Measurements from ENCODE around the gene ZNF652.
"Not testable (repeated sequence)": the region's sequence is repeated elsewhere in the genome, so short reads cannot be mapped to it uniquely, and the experiment has no call there.

The ZNF652 gene

DNA sequence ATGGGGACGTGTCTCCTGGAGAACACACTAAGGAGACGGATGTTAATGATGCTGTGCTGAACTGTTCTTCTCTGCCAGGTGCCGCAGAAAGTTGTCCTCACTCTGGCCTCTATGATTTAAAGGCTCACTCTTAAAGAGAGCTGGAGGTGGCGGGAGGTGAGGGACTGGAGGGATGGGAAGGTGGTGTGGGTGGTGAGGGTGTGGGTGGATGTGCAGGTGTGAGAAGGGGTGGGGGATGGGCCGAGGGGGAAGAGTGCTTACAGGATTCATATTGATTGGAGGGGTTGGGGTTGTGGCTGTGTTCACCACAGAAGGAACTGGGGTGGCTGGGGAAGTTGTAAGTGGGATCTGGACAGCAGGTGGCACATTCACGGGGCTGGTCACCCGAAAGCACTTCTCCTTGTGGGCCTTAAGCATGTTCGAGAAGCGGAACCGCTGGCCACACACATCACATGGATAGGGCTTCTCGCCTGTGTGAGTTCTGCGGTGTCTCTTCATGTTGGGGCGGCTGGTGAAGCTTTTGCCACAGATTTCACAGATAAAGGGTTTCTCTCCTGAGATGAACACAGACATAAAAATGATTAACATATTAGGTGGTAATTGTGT is 63.6 kb downstream of the ZNF652 start:
- DNase-seq, result no peak

DNA sequence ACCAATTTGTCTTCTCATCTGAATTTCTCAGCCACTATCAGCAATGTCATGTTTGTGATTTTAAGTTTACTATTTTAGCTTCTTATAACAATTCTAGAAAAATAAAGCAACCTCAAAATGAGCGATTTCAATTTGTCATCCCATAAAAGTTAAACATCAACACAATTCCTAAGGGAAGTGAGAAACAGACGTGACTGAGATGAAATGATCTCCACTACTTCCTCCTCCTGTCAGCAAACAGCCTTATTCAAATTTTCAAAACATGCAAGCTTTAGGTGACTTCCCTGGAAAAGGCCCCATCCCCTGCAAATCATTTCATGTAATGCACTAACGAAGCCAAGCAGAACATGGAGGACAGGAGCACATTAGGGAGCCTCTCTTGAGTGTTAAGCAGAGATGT is 64.9 kb downstream of the ZNF652 start:
- no peak for DNase-seq

DNA sequence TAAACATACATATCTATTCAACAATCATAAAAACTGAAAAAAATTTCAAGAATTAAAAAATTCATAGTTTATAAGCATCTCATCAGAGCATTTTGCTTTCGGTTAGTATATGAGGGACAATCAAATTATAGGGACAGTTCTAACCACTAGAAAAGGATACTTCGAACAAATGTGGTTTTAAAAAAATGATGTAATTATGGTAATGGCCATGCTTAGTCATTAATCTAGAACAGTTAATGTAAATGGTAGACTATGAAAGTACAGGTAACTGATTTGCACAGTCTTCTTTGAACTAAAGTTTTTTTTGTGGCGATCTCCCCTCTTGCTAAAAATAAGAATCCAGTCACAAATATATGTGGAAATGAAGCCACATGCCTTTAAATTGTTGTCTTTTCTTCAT is 67.9 kb downstream of the ZNF652 start:
- no peak for DNase-seq

DNA sequence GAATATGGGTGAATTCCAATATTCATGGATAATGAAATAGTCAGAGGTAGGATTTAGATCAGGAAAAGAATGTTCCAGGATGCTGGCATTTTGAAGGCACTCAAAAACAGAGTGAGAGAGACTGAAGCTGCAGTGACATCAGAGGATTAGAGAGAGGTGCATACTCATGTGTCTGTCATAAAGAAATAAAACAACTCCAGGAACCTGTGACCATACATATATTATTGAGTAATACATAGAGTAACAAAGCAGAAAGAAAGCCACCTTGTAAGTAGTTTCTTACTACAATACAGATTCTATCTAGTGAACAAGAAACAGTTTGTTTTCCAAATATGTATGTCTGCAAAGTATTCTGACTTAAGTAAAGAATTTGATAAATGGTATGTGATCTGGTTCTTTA is 69.1 kb downstream of the ZNF652 start:
- no peak for DNase-seq

DNA sequence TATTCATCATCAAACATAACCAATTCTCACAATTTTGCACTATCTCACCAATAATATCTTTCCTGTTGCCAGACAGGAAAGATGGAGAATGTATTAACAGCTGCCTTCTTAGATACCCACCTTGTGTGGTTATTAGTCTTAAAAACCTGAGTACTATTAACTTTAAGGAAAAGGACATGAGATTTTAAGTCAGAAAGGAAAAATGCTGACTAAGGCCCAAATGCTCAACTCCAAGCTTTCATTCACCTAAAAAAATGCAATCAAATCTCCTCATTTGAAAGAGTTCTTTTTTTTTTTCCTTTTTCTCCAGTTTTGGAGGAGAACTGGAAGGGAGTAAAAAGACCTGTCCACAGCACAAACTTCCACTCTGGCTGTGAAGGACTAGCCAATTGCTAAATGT is 70.1 kb downstream of the ZNF652 start:
- DNase-seq, result no peak

DNA sequence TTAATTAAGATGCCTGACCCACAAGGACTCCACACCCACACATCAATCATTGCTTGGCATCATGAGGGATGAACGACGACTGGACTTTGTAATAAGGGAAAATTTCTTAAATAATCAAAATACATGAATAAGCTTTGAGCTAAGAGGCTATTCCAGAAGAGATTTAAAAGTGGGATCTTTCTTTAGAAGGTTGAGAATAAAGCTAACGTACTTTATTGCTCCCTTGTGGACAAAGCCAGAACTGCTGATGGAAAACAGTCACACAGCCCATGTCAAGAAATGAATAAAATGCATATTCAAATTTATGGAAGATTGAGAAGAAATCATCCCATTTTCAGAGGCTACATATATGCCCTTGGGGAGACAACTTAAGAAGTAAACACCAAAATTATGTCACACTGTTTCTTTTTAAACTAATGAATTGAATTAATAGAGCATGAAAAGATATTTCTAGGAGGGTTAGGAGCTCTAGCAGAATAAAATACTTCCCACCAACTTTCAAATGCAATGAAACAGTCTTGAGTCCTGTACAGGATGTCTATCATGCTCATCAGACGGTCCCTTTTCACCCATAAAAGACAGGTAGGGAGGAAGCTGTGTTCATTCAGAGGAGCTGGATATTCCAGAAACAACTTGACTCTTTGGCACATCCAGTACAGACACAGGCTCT is 71.2 kb downstream of the ZNF652 start:
- DNase-seq, result no peak

DNA sequence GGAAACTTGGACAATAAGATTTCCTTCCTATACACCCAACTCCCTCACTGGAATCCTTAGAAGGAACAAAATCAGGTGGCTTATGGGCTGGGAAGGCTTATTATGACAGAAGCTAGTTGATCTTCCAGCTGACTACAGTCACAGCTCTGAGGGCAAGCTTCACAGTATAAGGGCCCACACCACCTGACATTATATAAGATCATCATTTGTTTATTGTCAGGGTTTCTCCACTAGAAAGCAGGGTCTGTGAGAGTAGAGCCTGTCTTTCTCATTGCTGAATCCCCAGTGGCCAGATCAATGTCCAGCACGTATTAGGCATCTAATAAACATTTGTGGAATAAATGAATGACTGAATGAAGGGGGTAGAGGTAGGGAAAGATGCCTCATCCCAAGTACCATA is 73.7 kb downstream of the ZNF652 start:
- DNase-seq, result no peak

DNA sequence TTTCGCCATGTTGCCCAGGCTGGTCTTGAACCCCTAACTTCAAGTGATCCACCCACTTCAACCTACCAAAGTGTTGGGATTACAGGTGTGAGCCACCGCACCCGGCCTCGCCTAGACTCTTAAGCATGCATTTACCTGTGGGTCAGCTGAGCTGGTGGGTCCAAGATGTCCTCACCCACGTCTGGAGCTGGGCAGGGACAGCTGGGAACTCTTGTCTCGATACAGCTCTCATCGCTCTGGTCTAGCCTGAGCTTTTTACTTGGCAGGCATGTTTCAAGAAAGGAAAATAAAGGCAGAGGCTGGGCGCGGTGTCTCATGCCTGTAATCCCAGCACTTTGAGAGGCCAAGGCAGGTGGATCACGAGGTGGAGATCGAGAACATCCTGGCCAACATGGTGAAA is 74.6 kb downstream of the ZNF652 start:
- DNase-seq, result no peak

DNA sequence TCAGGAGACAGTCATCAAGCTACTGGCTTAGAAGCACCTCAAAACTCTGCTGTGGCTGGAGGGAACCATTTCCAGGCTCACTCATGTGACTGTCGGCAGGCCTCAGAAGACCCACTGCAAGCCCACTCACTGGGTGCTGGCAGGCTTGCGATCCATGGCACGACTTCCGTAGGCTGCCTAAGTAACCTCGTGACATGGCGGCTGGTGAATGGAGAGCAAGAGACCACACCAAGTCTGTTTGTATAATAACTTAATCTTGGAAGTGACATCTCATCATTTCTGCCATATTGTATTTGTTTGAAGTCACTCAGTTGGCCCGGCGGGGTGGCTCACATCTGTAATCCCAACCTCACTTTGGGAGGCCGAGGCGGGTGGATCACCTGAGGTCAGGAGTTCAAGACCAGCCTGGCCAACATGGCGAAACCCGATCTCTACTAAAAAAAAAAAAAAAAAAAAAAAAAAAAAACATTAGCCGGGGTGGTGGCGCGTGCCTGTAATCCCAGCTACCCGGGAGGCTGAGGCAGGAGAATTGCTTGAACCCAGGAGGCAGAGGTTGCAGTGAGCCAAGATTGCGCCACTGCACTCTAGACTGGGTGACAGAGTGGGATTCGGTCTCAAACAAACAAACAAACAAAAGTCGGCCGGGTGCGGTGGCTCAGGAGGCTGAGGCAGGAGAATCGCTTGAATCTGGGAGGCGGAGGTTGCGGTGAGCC is 75.6 kb downstream of the ZNF652 start:
- not testable (repeated sequence) for DNase-seq

DNA sequence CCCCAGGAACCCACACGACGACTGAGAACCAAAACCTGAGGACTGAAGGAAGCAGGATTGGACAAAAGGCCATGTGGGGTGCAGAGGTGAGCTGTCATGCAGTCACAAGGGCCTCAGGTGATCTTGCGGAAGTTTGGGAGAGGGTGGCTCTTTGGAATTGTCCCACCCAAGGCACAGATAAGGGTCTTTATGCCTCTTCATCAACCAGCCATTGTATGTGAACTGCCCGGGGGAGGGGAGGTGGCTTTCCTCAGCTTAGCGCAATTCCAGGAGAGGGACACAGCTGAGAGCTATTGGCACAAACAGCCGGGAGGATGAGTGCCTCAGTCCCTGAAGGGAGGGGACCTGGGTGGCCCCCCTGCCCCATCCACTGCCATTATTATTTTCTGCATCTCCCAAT is 76.3 kb downstream of the ZNF652 start:
- DNase-seq, result no peak

DNA sequence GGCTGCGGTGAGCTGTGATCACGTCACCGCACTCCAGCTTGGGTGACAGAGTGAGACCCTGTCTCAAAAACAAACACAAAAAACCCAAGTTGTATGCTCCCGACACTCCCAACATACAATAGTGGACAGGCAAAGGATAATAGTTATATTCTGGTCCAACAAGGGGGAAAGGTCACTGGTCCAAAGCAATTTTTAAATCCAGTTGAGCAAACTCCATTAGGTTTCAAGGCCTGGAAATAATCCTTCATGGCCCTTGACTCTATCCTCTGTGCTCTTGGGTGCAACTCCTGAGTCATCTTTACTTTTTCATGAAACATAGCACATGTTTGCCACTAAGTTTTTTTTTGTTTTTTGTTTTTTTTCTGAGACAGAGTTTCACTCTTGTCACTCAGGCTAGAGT is 81.1 kb downstream of the ZNF652 start:
- no peak for DNase-seq

DNA sequence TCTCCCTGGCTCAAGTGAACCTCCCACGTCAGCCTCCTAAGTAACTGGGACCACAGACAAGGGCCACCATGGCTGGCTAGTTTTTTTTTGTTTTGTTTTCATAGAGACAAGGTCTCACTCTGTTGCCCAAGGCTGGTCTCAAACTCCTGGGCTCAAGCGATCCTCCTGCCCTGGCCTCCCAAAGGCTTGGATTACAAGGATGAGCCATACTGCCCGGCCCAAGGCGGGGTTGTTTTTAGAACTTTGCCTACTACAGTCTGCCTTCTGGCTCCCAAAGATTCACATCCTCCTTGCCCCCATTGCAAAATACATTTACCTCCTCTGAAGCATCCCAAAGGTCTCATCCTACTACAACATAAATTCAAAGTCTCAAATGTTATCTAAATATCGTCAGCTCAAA is 82.0 kb downstream of the ZNF652 start:
- no peak for DNase-seq

DNA sequence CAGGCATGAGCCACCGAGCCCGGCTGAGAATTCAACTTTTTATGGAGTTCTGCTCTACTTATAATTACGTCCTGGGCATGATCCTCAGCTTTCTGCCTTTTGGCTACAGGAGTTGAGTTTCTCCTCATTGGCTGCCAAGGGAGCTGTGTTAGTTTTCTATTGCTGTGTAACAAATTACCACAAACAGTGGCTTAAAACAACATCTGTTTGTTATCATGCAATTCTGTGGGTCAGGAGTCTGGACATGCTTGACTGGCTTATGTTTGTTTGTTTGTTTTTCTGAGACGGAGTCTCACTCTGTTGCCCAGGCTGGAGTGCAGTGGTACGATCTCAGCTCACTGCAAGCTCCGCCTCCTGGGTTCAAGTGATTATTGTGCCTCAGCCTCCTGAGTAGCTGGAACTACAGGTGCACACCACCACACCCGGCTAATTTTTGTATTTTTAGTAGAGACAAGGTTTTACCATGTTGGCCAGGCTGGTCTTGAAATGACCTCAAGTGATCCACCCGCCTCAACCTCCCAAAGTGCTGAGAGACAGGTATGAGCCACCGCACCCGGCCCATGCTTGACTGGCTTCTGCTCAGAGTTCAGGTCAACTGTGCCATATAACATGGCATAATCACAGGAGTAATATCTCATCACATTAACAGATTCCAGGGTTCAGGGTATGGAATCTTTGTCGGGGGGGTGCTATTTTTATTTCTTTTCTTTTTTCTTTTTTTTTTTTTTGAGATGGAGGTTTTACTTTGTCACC is 82.6 kb downstream of the ZNF652 start:
- not testable (repeated sequence) for DNase-seq

DNA sequence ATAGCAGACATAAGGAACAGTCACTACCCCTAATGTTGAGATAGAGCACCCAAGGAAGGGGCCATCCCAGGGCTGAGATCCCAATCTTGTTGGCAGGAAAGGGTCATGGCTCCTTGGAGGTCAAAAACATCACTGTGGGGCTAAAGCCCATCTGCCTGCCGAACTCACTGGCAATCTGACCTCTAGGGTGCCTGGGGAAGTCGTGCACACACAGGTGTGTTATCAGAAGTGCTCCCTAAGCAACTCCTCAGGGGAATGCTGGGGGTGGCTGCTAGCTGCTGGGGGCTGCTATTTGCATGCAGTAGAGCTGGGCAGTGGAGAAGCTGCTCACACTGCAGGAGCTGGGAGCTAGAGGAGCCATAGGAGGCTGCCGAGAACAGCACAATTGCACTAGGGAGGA is 84.0 kb downstream of the ZNF652 start:
- no peak for DNase-seq

DNA sequence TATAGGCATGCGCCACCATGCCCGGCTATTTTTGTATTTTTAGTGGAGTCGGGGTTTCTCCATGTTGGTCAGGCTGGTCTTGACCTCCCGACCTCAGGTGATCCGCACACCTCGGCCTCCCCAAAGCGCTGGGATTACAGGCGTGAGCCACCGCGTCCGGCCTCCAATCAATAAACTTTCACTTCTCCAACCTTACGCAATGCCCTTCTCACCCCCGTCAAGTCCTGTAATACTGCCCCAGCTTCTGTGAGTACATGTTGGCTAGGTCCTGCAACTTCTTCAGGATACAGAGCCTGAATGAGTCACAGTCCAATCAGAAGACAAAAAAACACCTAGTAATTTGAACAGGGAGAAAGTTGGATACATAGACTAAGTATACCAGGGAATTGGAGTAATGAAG is 84.4 kb downstream of the ZNF652 start:
- DNase-seq, result no peak

DNA sequence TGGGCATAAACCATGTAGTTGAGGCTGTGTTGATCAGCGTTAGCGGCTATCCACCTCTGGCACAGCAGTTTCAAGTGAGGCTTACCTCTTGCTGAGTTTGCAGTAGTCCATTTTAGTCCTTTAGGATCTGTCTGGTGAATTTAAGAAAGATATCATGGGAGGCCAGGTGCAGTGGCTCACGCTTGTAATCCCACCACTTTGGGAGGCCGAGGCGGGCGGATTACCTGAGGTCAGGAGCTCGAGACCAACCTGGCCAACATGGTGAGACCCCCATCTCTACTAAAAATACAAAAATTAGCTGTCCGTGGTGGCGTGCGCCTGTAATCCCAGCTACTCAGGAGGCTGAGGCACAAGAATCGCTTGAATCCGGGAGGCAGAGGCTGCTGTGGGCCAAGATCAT is 86.1 kb downstream of the ZNF652 start:
- not testable (repeated sequence) for DNase-seq

DNA sequence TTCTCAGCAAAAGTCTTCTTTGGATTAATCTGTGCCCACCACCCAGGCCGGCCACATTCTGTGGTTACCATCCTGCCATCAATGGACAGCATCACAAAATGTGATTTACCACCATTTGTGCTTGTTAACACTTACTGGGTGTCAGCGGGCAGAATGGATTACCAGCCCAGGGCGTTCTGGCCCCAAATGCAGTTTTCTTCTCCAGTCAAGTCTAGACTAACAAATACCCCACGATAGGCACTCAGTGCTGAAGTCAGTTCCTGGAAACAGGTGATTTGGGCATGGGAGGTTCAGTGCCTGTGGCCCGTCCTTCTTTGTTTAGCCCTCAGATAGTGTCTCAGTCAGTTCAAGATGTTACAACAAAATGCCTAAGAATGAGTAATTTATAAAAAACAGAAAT is 92.7 kb downstream of the ZNF652 start:
- DNase-seq, result no peak

DNA sequence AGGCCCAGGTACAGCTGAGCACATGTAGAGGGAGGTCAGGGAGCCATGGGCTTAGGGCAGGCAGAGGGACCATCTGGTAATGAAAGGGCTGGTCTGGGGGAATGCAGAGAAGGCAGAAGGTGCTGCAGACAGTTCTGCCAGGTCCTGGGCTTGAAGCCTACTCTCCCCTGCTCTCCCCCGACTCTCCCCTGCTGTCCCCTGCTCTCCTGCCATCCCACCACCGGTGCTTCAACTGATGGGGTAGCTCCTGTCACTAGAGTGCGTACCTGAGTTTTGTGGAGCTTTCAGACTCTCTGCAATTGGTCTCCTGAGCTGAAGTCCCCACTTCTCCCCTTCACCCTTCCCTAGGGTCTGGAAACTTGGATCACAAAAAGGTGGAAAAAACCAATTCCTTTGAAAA is 94.1 kb downstream of the ZNF652 start:
- DNase-seq, result no peak

DNA sequence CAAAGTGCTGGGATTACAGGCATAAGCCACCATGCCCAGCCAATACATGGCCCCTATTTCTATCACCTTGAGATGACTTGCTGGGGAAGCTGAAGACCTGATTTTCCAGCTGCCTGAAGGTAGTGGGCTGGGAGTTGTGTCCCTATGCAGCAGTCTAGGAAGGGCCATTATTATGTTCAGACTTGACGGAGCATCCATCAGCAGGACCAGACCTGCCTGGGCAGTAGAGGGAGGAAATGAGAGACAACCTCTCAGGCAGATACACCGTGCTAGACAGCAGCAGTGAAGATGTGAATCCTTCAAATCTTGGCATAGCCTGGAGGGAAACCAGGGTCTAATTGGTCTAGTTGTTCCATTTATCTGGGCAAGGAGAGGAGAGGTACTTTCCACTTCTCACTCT is 95.8 kb downstream of the ZNF652 start:
- DNase-seq, result no peak

DNA sequence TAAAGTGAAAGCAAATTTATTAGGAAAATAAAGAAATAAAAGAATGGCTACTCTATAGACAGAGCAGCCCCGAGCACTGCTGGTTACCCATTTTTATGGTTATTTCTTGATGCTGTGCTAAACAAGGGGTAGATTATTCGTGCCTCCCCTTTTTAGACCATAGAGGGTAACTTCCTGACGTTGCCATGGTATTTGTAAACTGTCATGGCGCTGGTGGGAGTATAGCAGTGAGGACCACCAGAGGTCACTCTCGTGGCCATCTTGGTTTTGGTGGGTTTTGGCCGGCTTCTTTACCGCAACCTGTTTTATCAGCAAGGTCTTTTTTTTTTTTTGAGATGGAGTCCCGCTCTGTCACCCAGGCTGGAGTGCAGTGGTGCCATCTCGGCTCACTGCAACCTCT is 100.5 kb downstream of the ZNF652 start:
- not testable (repeated sequence) for DNase-seq

DNA sequence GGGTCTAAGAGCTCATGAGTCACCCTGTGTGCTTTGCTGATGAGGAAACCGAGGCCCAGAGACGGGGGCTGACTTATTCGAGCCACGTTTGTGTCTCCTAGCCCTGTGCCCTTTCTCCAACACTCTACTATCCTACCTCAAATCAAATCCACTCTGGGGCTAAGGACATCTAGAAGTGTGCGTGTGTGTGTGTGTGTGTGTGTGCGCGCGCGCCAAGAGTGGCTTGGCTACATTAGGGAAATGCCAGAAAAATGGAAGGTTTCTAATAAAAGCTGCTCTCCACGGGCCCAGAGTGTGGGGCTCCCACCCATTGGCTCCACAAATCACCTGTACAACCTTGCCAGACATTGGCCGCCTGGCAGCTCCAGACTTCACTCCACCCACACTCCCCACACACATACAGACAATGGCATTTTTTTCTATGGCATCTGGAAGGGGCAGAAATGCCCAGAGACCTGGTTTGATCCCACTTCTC is 101.2 kb downstream of the ZNF652 start:
- no peak for DNase-seq

DNA sequence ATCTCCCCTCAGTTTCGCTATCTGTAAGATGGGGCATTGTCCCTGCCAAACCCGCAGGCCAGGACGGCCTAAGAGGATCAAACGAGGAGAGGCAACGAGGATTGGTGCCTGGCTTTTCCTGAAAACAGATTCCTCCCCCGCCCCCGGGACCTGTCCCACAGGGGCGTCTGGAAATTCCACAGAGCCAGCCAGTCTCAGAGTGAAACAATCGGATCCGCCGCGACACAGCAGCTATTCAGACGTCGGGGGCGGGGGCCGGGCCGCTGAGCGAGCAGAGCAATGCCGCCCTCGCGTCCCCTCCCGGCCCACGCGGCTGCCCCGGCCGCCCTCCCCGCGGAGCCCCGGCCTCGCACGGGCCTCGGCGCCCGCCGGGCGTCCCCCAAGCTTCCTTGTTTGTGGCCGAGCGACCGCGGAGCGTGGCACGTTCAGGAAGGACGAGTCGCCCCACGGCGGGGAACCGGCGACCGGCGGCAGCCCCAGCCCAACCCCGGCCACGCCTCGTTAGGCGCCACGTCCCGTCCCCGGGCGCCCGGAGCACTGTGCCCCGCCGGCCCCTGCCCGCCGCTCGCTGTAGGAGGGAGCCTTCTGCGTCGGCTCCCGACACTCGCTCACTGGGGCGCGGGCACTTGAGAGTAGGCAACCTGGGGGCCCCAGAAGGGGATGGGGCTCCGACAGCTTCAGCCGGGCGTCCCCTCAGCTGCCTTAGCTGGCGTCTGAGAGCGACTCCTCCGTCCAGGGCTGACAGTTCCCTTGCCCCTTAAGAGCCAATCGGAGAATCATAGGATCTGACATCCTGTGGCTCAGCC is 101.8 kb downstream of the ZNF652 start:
- DNase-seq, result no peak

DNA sequence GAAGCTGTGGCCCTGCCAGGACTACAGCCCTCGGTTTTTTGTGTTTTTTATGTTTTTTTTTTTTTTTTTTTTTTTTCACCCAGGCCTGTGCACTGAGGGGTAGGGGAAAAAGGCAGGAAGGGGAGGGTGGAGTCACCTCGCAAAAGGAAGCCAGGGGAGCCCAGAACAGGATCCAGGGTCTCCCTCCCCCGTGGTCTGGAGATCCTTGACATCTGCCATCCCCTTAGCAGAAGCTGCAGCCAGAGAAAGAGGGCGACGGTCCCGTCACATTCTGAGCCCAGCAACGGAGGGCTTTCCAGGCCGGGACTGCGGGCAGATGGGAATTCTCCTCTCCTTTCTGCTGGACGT is 102.4 kb downstream of the ZNF652 start:
- DNase-seq, result no peak

Measured in NCI-H2081 treated with DMSO at 0.1 percent for 48 hours (cell line).